GM19372 (cell line): Measurements from ENCODE around the gene CCL16.
"Not testable (repeated sequence)": the region's sequence is repeated elsewhere in the genome, so short reads cannot be mapped to it uniquely, and the experiment has no call there.

Source experiments
- ATAC-seq: cut with Tn5 transposase; IDR thresholded peaks from one replicate; pipeline ENCODE4 v1.9.1; 2021; ENCODE audit warnings: mild to moderate bottlenecking, low read depth, moderate library complexity; ENCODE audit not compliant: unreplicated experiment

Gene CCL16

GRCh38 chr17:35943537-35943936 lies 37.8 kb downstream of the CCL16 start, which contains the start of gene LYZL6:
Gene LYZL6, minus strand, starts transcription at chr17:35943713. Its CDS starts 4,357 bp downstream, at chr17:35939356.
- ATAC-seq = no peak

- ATAC-seq = no peak
Measured at GRCh38 chr17:35942588-35943186, 38.6 kb downstream of the CCL16 start.

- not testable (repeated sequence) for ATAC-seq
Measured at GRCh38 chr17:35938492-35938891, 42.8 kb downstream of the CCL16 start.

GRCh38 chr17:35936063-35936462 lies 45.2 kb downstream of the CCL16 start:
- no peak for ATAC-seq

GRCh38 chr17:35934760-35935159 lies 46.5 kb downstream of the CCL16 start:
- ATAC-seq = no peak

- ATAC-seq = no peak
Measured at GRCh38 chr17:35932586-35932985, 48.7 kb downstream of the CCL16 start.

- ATAC-seq = no peak
Measured at GRCh38 chr17:35931794-35932425, 49.4 kb downstream of the CCL16 start.

- ATAC-seq = no peak
Measured at GRCh38 chr17:35930211-35931065, 50.9 kb downstream of the CCL16 start, which contains the start of gene RDM1. Gene RDM1, minus strand, starts transcription at chr17:35930773. Its CDS starts 46 bp downstream, at chr17:35930727.

GRCh38 chr17:35927714-35928113 lies 53.6 kb downstream of the CCL16 start:
- no peak for ATAC-seq
